22Rv1 (cell line): ENCODE results near the gene APOLD1.
"Not testable (repeated sequence)": the region's sequence is repeated elsewhere in the genome, so short reads cannot be mapped to it uniquely, and the experiment has no call there.

Experiments used
- H3K27ac ChIP-seq: fragments of 450-650 bp; 2 replicates; pipeline ENCODE4 v1.5.1; 2017
- ZFX ChIP-seq: fragments of 450-650 bp; IDR thresholded peaks from 2 replicates; pipeline ENCODE4 v1.6.1; 2017; ENCODE audit warnings: antibody characterized with exemption, borderline replicate concordance
- TF ChIP-seq, protein P1 (sequence below): fragments of 450-650 bp; IDR thresholded peaks from 2 replicates; pipeline ENCODE4 v1.5.1; 2017; ENCODE audit warnings: mild to moderate bottlenecking

The APOLD1 gene

DNA sequence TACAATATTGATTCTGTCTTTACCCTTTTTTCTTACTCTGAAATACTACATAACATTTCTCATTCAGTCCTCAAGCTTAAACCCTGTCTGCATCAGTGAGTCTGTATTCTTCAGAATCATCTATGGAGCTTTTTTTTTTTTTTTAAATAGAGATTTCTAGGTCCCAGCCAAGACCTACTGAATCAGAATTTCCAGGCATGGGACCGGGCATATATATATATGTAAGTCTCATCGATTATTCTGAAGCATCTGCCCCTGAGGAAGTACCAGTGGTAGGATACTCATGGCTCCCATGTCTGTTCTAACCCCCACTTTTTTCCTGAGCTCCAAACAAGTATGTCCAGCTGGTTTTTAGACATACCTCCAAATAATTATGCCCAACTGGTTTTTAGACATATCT, 33.8 kb downstream of the APOLD1 start:
- TF ChIP-seq, protein P1, sequence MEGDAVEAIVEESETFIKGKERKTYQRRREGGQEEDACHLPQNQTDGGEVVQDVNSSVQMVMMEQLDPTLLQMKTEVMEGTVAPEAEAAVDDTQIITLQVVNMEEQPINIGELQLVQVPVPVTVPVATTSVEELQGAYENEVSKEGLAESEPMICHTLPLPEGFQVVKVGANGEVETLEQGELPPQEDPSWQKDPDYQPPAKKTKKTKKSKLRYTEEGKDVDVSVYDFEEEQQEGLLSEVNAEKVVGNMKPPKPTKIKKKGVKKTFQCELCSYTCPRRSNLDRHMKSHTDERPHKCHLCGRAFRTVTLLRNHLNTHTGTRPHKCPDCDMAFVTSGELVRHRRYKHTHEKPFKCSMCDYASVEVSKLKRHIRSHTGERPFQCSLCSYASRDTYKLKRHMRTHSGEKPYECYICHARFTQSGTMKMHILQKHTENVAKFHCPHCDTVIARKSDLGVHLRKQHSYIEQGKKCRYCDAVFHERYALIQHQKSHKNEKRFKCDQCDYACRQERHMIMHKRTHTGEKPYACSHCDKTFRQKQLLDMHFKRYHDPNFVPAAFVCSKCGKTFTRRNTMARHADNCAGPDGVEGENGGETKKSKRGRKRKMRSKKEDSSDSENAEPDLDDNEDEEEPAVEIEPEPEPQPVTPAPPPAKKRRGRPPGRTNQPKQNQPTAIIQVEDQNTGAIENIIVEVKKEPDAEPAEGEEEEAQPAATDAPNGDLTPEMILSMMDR = no peak
- TF ChIP-seq ZFX = no peak
- H3K27ac ChIP-seq = no peak overlapping the region

DNA sequence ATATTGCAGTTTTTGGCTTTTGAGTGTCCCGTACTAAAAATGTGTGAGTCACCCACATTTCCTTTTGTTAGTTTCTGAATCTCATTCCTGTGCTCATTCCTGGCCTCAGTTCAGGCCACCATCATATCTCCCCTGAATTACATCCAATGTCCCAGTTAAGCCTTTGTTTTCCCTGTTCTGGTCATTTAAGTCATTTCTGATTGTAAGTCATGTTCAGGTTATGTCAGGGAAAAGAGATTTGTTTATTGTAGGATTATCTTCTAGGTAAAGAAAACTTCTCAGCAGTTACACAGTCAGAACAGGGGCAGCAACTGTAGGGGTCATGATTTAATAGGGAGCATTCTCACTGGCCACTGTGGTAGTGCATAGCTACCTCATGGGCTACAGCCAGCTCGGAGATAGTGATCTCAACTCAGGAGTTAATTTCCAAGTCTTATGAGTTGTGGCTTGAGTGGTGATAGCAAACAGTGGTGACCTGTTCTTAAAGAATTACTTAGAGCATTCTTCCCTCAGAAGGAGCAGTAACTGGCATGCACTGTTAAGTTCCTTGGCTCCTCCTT, 34.4 kb downstream of the APOLD1 start:
- TF ChIP-seq, protein P1 = no peak
- no peak overlapping the region for H3K27ac ChIP-seq

- H3K27ac ChIP-seq = not testable (repeated sequence)
Observed at GRCh38 chr12:12820376-12820775, 34.9 kb downstream of the APOLD1 start.

DNA sequence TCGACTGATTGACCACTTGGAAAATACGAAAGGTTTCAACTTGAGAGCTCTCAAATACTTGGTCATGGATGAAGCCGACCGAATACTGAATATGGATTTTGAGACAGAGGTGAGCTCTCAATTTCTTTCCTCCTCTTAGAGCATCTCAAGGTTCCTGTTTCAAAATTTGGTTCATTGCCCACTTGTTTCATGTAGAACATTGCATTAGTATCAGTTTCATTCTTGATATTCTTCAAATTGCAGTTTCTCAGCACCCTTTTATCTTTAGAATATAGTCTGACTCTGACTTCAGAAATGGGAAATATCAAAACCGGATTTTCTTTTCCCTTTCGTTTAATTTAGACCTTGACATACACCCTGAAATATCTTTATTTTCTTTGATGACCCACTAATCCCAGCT, 36.5 kb downstream of the APOLD1 start:
- no peak overlapping the region for H3K27ac ChIP-seq

GRCh38 chr12:12822886-12823285, 37.4 kb downstream of the APOLD1 start:
- H3K27ac ChIP-seq = no peak overlapping the region

More for the DNA sequence above, 36.5 kb downstream of the APOLD1 start:
- TF ChIP-seq ZFX = no peak
- TF ChIP-seq, protein P1 = no peak

DNA sequence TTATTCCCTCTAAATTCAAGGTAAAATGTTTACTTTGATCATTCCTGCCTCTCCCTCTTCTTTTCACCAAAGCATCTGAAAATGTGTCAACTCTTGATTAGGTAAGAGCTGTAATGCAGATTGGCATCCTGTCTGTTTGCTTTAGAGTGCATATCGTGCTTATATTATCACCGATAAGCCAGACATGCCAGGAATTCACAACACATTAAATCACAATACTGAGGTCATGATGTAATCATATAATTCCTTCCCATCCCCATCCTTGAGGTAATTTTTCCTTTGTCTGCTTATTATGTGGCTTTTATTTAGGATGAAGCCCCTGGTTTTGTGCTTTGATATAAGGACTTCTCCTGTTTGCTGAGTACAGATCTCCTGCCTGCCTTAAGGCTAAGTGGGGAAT, 37.8 kb downstream of the APOLD1 start:
- H3K27ac ChIP-seq = no peak overlapping the region
- no peak for TF ChIP-seq ZFX
- TF ChIP-seq, protein P1 = no peak

More at GRCh38 chr12:12822886-12823285, 37.4 kb downstream of the APOLD1 start:
- TF ChIP-seq ZFX = no peak
- TF ChIP-seq, protein P1 = no peak

DNA sequence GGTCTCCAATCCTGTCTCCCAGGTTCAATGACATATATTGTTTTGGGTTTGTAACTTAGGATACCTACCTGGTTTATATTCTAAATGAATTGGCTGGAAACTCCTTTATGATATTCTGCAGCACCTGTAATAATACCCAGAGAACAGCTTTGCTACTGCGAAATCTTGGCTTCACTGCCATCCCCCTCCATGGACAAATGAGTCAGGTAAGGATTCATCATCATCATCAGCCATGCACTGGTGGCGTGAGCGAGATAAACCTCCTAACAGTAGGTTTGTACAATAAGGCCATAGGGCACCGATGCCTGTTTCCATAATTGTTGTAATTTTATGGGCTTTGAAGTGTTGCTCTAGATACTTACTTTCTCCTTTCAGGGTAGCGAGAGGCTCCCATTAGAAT, 38.4 kb downstream of the APOLD1 start:
- H3K27ac ChIP-seq = no peak overlapping the region
- TF ChIP-seq, protein P1 = no peak
